NCI-H2196 treated with DMSO at 0.1 percent for 48 hours (cell line): ENCODE measurements around the gene RPAIN.
"Not testable (repeated sequence)": the region's sequence is repeated elsewhere in the genome, so short reads cannot be mapped to it uniquely, and the experiment has no call there.

ENCODE experiments used
- DNase-seq: peaks from one replicate; lab custom pipeline; 2025; ENCODE audit not compliant: unreplicated experiment; lab: John Stamatoyannopoulos, UW

Gene RPAIN

DNA sequence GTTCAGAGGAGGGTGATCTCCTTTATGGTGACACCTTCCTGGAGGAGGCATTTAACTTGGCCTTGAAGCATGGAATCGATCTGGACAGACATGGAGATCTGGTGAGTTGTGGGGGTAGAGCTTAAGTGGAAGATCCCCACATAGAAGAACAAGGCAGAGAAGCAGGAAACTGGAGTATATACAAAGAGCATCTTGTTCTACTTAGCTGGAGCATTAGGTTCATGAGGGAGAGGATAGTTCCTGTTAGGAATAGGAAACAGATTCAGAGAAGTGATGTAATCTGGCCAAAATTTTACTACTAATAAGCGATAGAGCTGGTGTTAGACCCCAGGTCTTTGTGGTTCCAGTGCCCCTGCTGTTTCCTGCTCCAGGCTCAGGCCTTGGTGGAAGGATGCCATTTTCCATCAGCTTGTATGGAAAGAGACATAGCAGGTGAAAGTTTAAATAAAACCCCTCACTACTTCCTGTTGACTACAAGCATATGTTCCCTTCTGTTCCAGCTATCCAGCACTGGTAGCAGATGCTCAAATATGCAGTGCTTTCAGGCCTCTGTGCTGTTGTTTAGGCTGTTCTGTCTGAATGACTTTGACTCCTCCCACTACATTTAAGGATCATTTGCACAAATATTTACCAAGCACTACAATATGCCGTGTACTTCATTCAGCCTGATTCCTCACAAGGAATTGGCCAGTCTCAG lies 9.4 kb downstream of the RPAIN start:
- peak; percentile 11 for DNase-seq

DNA sequence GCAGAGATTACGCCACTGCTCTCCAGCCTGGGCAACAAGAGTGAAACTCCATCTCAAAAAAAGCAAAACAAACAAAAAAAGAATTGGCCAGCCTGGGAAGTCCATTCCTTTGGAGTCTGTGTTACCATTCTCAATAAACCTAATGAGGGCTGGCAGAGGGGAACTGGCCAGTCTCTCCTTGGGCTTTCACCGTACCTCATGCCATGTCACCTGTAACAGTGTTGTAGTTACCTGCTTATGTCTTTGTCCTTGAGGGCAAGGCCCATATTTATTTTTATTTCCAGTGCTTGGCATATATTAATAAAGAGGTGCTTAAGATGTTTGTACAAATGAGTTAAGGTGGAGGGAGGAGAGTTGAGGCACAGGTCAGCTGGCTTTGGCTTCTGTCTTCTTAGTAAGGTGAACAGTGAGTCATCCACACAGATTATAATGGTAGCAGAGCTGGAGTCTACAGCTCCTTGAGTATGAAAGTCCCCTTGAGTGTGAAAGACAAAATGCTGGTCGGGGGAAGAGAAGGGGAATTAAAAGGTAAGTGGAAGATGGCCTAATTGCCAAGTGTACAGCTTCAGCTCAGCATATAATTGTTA lies 10.5 kb downstream of the RPAIN start:
- no peak for DNase-seq

DNA sequence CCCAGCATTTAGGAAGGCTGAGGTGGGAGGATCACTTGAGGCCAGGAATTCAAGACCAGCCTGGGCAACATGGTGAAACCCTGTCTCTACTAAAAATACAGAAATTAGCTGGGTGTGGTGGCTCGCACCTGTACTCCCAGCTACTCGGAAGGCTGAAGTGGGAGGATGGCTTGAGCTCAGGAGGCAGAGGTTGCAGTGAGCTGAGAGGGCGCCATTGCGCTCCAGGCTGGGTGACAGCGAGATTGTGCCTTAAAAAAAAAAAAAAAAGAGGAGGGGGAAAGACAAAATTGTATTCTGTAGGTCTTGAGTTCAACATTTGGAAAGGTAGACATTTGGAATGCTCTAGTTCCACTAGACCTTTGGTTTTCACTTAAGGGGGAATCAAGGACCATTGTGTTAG lies 11.3 kb downstream of the RPAIN start:
- DNase-seq, result not testable (repeated sequence)

DNA sequence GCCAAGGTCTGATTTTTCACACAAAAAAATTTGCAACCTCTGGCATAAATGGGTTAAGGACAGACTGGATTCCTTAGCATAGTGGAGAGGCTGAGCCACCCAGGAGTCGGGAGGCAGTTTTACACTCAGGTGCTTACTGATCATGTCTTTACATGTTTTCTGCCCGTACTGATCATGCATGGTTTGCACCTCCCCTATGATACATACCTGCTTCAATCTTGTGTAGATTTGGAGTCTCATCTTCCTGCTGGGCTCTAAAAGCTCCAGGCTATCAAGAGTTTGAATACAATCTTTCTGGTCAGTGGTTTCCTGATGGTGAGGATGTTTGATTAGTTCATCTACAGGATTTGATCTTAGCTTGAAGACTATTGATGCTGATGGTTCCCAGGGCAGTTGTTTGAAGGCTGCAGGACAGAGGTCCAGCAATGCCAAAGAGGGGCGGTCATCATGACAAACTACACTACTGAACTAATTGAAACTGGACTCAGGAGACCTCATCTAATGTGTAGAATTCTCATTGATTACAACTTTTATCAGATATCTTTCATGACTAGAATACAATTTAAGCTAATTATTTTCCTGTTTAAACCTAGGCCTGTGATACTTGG lies 12.1 kb downstream of the RPAIN start:
- no peak for DNase-seq

DNA sequence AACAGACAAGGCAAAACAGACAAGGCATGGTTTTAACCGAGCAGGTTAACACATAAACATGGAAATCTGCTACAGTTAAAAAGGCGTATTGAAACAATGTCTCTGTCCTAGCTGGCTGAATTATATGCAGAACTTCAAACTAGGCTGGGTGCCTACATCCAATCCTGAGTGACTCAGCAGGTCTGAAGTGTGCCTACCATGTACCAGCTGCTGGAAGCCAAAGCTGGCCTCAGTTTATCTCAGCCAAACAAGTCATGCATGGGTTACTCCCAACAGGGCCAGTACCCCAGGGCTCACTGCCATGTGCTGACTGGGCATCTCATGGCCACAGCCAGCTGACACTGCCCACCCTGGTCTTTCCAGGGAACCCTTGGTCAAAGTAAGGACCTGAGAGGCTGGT lies 15.0 kb downstream of the RPAIN start:
- DNase-seq, result no peak

DNA sequence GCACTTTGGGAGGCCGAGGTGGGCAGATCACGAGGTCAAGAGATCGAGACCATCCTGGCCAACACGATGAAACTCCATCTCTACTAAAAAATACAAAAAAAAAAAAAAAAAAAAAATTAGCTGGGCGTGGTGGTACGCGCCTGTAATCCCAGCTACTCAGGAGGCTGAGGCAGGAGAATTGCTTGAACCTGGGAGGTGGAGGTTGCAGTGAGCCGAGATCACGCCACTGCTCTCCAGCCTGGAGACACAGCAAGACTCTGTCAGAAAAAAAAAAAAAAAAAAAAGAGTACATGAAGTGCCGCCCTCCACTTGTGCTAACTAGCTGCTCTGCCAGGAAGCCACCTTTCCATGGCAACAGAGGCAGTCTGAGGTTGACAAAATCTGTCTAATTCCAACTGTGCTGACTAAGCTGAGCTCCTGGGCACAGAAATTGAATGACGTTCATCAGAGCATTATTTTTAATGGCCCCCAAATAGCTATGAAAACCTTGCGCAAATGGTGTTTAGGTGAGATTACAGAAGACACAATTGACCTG lies 15.9 kb downstream of the RPAIN start:
- not testable (repeated sequence) for DNase-seq

DNA sequence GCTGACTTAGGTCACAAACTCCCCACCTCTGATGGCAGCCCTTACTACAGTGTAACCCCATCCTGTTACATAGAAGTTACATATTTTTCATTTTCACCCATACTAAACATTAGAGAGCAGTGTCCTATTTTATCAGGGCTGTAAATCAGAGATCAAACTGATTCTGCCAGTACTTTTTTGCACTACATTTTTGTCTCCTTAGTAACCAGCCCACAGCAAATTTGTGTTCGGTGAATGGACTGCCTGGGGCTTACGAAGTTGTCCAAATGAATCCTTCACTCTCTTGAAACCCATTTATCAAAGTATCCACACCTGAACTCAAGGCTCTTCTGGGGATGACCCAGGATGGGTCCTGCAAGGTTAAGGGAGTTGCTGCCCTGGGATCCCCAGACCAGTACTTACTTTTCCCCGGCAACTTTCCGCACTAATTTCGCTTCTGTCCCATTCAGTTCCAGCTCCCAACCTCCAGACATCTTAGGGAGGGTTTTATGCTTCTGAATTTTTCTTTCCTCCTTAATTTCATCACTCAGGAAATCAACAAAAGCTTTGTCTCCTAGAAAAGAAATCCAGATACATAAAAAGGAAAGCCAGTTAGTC lies 17.8 kb downstream of the RPAIN start:
- DNase-seq, result no peak

DNA sequence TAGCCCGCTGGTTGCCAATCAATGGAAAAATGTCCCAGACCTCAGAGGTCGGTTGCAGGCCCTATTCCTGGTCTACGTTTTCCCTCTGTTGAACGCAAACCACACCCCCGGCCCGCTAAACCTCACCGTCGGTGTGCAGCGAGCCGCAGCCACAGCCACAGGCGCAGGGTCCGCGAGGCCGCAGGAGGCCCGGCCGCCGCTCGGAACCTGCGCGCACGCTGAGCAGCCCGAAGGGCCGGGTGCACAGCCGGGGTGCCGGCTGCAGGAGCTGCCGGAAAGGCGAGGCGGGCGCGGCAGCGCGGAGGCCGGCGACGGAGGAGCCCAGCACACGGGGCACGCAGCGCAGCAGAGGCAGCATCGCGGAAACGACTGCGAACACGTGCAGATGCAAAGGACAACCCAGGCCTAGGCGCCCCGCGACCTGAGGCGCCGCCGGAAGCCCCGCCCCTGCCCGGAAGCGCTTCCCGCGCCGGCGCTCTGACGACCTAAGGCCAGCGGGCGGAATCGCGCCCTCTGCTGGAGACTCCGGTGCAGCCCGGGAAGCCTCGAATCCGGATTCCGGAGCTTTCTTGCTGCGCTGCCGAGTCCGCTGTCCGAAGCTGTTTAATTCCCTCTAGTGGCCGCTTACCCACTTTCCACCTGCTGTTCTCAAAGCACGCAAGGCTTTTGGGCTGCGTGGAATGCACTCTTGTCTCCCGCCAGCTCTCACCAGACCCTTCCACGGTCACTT lies 18.9 kb downstream of the RPAIN start, which contains the start of gene C1QBP:
Gene C1QBP (minus strand): TSS at position 440 of the 730 bp plus-strand sequence. CDS start 82 bp downstream, at position 358.
- DNase-seq, result peak; percentile 53

DNA sequence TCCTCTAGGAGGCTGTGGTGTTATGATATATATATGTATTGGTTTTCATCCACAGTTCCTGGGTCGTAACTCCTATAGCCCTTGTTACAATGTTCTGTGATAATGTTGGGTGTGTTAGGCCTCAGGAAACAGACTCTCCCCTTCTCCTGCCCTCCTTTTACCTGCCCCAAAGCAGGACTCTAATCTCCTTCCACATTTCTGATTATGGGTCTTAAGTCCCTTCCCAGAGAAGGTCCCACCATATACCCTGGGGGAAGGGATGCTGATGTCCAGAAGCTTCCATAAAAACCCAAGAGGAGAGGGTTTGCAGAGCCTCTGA lies 19.4 kb downstream of the RPAIN start:
- DNase-seq, result no peak

DNA sequence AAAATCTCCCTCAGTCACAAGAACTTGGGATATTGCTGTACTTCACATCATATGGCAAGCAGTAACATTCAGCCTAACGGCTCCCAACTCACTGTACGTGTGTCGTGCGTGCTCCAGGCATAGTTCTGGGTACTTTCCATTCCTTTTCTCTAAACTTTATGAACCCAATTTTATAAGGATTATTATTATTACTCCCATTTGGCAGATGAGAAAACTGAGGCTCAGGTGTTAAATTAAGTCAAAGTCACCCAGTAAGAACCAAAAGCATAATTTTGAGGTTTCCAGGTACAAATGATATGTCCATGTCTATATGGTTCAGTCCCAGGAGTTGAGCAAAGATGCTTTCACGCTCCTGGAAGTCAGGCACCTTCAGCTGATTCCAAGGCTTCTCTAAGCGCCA lies 23.7 kb downstream of the RPAIN start:
- no peak for DNase-seq

DNA sequence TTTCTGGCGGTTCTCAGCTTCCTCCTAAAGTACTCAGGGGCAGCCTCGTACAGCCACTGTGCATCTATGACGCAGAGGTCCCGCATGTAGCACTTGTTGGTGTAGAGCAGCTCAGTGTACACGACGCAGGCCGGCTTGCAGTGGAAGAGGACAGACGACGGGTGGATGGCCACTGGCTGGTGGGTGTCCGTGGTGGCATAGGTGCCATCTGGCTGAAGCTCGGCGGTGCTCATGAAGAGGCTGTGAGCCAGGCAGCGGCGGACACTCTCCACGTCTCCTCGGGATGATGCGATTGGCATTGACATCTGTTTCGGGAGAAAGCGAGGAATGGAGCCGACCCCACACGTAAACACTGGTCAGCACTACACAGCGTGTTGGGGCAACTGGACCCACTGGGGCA lies 24.2 kb downstream of the RPAIN start:
- DNase-seq, result no peak

DNA sequence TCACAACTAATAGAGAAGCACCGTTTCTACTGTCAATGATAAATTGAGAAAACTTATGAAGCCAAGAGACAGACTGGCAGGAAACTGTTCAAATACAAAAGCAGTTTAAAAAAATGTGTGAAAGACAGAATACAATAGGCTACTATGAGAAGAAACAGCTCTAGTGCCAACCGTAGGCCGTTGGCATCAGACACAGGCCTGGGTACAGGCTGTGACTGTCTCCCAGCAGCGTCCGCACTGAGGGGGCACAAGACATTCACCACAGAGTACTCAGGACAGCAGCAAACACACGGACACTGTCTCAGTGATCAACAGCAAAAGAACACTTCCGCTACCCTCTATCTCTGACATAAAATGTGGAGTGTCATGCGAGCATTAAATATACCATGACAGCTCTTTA lies 26.8 kb downstream of the RPAIN start:
- DNase-seq, result no peak

DNA sequence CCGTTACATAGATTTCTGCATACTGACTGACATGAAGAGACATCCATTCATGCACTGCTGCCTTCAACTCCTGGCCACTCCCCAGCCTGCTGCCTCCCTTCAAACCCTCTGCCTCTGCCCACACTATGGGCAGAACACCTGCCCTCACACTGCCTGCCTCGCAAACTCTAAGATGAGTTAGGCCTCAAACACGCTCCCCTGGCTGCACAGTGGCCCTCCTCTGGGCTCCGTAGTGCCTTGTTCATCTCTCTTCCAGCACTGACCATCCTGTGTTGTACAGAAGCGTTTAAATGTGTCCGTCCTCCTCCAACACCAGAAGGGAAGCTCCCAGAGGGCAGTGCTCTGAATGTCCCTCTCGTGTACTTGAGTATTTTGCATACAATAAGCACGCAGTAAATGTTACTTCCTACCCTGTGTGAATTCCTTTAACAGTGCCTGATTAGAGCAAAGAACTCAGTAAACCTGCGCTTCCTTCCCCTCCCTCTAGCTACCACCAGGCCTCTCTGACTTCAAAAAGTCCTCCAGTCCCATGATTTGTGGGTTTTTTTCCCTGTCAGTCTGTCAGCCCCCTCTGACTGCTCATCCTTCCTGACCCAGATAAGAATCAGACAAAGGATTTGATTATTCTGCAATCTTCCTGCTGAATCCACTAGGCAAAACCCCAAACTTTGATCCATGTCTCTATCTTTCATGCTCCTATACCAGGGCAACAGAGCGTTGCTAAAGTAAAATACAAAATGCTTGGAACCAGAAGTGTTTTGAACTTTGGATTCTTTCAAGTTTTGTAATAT lies 44.9 kb downstream of the RPAIN start:
- no peak for DNase-seq

DNA sequence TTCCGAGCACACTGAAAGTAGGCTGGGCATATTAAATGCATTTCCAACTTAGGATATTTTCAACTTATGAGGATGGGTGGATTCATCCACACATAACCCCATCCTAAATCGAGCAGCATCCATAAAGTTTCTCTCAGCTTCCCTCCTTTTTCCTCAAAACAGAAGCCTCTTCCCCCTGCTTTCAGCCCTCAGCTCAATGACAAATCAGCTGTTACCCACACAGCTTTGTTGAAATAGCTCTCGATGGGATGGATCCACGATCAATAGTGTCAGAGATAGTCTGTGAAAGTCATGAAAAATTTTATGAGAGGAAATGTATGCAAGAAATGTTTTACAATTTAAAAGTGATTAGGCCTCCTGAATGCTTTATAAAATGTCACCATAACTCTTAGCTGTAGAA lies 46.3 kb downstream of the RPAIN start:
- DNase-seq, result no peak

DNA sequence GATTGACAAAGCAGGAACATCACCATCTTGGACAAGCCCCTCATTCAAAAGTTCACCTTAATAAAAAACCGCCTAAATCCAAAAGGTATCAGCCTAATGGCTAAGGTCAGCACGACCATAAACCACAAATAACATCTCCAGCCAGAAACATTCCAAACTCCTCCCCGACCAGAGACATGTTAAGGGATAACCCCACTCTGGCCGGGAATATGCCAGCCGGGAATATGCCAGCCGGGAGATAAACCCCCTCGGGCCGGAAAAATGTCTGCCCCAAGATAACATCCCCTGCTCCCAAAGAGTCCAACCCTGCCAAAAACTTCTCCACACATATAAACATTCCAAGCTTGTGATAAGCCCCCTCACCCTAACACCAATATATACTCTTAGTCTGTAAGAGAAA lies 47.4 kb downstream of the RPAIN start:
- no peak for DNase-seq

DNA sequence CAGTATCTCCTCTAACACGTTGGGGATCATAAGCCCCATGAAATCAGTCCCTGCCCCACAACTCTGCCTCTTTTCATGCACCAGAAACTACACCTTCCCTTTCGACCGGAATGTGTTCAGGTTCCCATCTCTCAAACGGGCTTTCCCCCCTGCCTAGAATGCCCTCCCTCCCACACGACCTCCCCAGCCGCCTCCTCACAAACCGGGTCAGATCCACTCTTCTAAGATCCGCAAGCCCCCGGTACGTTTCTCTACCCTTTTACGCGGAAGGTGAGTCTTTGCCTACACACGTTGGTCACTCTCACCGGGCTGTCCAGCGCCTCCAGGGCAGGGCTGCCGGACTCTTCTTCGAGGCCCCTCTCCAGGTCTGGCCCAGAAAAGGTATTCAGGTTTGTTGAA lies 48.1 kb downstream of the RPAIN start:
- DNase-seq, result no peak

DNA sequence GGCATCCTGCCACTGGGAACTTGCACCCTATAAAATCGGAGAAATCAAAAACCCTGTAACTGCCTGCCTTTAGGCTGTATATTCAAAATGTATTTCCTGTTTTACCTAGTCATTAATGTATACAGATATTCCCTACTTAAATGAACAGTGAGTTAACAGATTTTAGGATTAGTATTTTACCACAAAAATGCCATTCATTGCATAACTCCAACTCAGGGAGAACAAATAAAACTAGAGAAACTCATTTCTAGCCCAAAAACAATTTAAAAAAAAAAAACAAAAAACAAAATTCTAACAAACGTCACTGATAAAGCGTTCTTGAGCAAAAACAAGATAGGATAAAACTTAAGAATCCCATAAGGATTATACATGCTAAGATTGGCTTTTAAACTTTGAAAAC lies 52.5 kb downstream of the RPAIN start:
- no peak for DNase-seq

DNA sequence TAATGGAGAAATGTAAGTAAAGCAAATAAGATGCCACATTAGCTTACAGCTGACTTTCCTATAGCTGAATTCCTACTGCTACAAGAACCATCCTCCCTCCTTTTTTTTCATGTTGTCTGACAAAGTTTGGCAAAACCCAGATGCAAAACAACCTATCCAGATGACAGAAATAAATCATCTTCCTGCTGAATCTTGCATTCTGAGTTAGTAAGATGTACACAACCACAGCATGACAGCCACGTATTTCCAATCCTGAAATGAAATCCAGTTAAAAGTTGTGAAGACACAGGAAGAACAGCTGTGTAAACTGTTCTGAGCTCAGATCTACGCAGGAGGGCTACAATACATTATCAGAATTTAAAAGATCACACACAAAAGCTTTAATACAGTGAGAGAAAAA lies 53.9 kb downstream of the RPAIN start:
- no peak for DNase-seq

DNA sequence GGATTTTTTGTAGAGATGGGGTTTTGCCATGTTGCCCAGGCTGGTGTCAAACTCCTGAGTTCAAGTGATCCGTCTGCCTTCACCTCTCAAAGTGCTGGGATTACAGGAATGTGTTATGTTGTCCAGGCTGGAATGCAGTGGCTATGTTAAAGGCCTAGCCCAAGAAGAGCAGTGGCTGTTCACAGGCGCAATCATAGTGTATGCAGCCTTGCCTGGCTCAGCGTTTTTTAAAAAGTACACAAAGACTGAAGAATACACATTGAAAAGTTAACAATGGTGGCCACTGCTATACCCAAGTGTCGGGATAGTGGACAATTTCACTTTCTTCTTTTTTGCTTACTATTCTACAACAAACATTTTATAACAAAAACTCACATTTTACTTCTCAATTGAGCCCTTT lies 59.0 kb downstream of the RPAIN start:
- no peak for DNase-seq

DNA sequence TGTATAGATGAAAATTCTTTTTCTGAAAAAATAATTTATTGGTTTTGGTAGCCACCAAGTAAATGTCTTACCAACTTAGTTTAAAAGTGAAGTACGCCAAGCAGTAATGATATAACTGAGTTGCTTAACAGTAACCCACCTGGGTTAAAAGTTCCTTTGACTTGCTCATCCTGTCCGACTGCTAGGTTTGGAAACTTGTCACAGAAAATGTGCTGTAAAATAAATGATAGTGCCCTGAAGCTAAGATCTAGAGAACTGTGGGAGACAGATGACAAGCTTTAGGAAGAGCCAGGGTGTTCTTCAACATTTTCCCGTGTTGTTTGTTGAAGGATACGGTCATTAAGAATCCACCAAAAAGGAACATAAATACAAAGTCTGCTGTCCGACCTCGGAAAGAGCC lies 61.0 kb downstream of the RPAIN start:
- no peak for DNase-seq

DNA sequence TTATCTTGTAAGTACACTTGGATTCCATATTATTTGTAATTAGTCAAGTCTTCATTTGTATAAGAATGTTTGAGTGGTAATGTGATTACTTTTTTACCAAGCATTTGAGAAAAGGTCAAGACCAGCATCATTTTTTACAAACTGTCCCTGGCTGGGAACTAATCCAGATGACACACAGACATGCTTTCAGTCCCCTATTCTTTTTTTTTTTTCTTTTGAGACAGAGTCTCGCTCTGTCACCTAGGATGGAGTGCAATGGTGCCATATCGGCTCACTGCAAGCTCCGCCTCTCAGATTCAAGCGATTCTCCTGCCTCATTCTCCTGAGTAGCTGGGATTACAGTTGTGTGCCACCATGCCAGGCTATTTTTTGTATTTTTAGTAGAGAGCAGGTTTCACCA lies 61.5 kb downstream of the RPAIN start:
- no peak for DNase-seq
